ENCODE data around the gene LHX3. TPM values are rescaled to one million over a fixed set of nuclear protein-coding genes. Genes with fewer than 3 reads are reported as not detected.

The LHX3 gene
- total RNA-seq, 4 donors from 2014 or later, result not detected

GRCh38 chr9:136196404-136197083, 8.4 kb downstream of the LHX3 start:
- 1 to 6% methylated on average over 15 of the region's 16 CpGs for WGBS, 2 donors
- Histone ChIP-seq H3K36me3 (no peaks in the 10 kb centered on the region), H3K4me1 (peaks cover 0 to 10% of the 10 kb centered on the region in 2 donors), H3K4me3 (replicated peaks in 1 of 3) (no peak overlapping the region), H3K27ac (no peak overlapping the region), H3K27me3 (peaks cover 40% of the 10 kb centered on the region), H3K9me3 (no peaks in the 10 kb centered on the region)
- intact Hi-C loops (cut with DNase I), result no loop called here
- no peak for DNase-seq
- TF ChIP-seq POLR2A (IDR thresholded peaks at IDR 0.05) (no peak), CTCF (IDR thresholded peaks at IDR 0.05) (no peak)

DNA sequence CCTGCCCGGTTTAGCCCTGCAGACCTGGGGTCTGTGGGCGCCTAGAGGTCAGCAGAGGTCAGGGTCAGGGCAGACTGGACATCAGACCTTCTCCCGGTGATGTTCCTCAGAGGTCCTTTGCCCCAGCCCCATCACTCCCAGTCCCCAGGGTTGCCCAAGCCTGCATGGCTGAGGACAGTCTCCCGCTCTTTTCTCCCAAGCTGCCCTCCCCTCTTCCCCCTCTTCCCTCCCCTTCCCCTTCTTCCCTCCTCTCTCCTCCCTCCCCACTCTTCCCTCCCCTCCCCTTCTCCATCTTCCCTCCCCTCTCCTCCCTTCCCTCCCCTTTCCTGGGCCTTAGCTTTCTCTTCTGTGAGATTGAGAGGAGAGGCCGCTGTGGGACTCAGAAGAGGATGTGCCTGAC, 10.4 kb downstream of the LHX3 start:
- intact Hi-C loops (cut with DNase I), result no loop called here

GRCh38 chr9:136193891-136194279, 11.0 kb downstream of the LHX3 start:
- H3K4me1 ChIP-seq, result peaks cover 0 to 10% of the 10 kb centered on the region in 2 donors
- H3K27me3 ChIP-seq, result peaks cover 32% of the 10 kb centered on the region
- intact Hi-C loops (cut with DNase I), result no loop called here

More for the DNA sequence above, 10.4 kb downstream of the LHX3 start:
- 12 to 14% methylated on average over 5 of the region's 5 CpGs for WGBS, 2 donors
- Histone ChIP-seq H3K9me3 (no peaks in the 10 kb centered on the region), H3K27ac (no peak overlapping the region), H3K27me3 (peaks cover 37% of the 10 kb centered on the region), H3K4me3 (replicated peaks in 1 of 3) (no peak overlapping the region), H3K36me3 (no peaks in the 10 kb centered on the region), H3K4me1 (peaks cover 0 to 10% of the 10 kb centered on the region in 2 donors)
- no peak for DNase-seq
- no peak for TF ChIP-seq CTCF (IDR thresholded peaks at IDR 0.05)
- TF ChIP-seq POLR2A (IDR thresholded peaks at IDR 0.05), result no peak

DNA sequence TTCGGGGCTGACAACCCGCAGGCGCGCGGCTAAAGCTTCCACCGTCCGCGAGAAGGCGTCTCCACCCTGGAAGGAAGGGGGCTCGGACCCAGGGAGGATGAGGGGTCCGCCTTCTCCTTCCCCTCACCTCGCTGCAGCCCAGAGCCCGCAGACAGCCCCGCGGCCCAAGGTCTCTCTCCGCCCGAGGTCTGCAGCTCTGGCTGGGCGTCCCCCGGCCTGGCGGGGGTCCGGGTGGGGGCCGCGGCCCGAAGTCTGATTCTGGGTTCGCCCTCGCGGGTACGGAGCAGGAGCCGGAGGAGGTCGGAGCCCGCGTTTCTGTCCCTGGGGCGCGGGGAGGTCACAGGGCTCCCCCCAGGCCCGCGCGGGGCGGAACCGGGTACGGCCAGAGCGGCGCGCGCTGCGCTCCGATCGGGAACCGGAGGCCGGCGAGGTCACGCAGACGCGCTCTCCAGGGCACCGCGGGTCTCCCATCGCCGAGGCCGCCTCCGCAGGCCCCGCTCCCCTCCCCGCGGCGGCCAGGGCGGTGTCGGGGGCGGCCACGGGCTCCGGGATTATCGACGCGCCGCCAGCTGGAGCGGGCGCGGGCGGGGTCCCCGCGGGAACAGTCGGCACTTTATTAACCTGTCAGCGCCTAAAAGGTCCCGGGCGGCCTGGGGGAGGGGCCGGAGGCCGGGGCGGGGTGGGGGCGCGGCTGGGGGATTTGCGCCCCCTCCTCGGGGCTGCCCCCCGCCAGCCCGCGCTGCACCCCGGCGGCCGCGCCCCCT, 11.6 kb downstream of the LHX3 start:
- peaks cover 28% of the 10 kb centered on the region for H3K27me3 ChIP-seq
- intact Hi-C loops (cut with DNase I), result no loop called here
- H3K9me3 ChIP-seq, result no peaks in the 10 kb centered on the region
- DNase-seq, result no peak
- peaks cover 0 to 5% of the 10 kb centered on the region in 2 donors for H3K4me1 ChIP-seq
- no peaks in the 10 kb centered on the region for H3K36me3 ChIP-seq
- H3K27ac ChIP-seq, result no peak overlapping the region
- 0% methylated on average over 1 of the region's 96 CpGs; no CpG with 5 or more reads in 1 of the 2 donors for WGBS, 2 donors
- H3K4me3 ChIP-seq (replicated peaks in 1 of 3), result no peak overlapping the region
- TF ChIP-seq CTCF (IDR thresholded peaks at IDR 0.05) (no peak), POLR2A (IDR thresholded peaks at IDR 0.05) (no peak)

More at GRCh38 chr9:136193891-136194279, 11.0 kb downstream of the LHX3 start:
- DNase-seq, result no peak
- no peaks in the 10 kb centered on the region for H3K9me3 ChIP-seq
- H3K27ac ChIP-seq, result no peak overlapping the region
- TF ChIP-seq POLR2A (IDR thresholded peaks at IDR 0.05) (no peak), CTCF (IDR thresholded peaks at IDR 0.05) (no peak)
- H3K36me3 ChIP-seq, result no peaks in the 10 kb centered on the region
- H3K4me3 ChIP-seq (replicated peaks in 1 of 3), result no peak overlapping the region
- 2% methylated on average over 21 of the region's 45 CpGs; no CpG with 5 or more reads in 1 of the 2 donors for WGBS, 2 donors
